Testis (tissue), 3 donors: Measurements from ENCODE around the gene GRHL3. TPM values are rescaled to one million over a fixed set of nuclear protein-coding genes. Genes with fewer than 3 reads are reported as not detected.

ENCODE experiments used
- DNase-seq: peaks from one replicate; pipeline ENCODE4 v3.0.0-alpha.2; 2019
- H3K27ac ChIP-seq, 2 donors: fragments of 200-600 bp; sonication (generic); one replicate each; pipeline ENCODE4 v1.5.1; 2019
- H3K27me3 ChIP-seq: fragments of 200-600 bp; sonication (generic); one replicate; pipeline ENCODE4 v1.5.1; 2019
- H3K36me3 ChIP-seq: fragments of 200-600 bp; sonication (generic); one replicate; pipeline ENCODE4 v1.5.1; 2017; ENCODE audit warnings: low read depth; ENCODE audit errors: missing control alignments
- H3K4me1 ChIP-seq: fragments of 200-600 bp; sonication (generic); one replicate; pipeline ENCODE4 v1.5.1; 2019
- H3K4me3 ChIP-seq, 2 donors: fragments of 200-600 bp; sonication (generic); one replicate each; pipeline ENCODE4 v1.5.1; 2017 to 2019
- H3K9me3 ChIP-seq: fragments of 200-600 bp; sonication (generic); one replicate; pipeline ENCODE4 v1.5.1; 2017
- POLR2A ChIP-seq: fragments of 450-650 bp; IDR thresholded peaks from one replicate; pipeline ENCODE4 v1.6.1; 2017; ENCODE audit warnings: antibody characterized with exemption, mild to moderate bottlenecking, moderate library complexity
- WGBS, 2 donors: methylation state at CpG; one replicate each; pipeline ENCODE4 v1.1.5; 2018; 5-methylcytosine and 5-hydroxymethylcytosine counted together
- intact Hi-C: fragments of 100-400 bp; cut with DNase I; formaldehyde crosslinking; loops from one replicate; pipeline ENCODE4 v1.15.1; 2023; ENCODE audit warnings: low total_unique reads
- polyA plus RNA-seq: library from polyadenylated mRNA; stranded (reverse); fragments of 350-450 nt; fragmentation: Illumina TruSeq; extraction: RNeasy Lipid Tissue Mini Kit (QIAGEN cat#74804); gene quantifications from one replicate; pipeline ENCODE4 v1.2.3, GENCODE V29; 2014; ENCODE audit warnings: low read depth, low replicate concordance; ENCODE audit not compliant: insufficient read depth
- total RNA-seq, 2 donors: library from RNA; depleted of rRNA; stranded (reverse); fragments of >200 nt; gene quantifications; one replicate each; pipeline ENCODE4 v1.2.3, GENCODE V29; 2016
- TF ChIP-seq, protein P1 (sequence below), 3 experiments: fragments of 450-650 bp in 2 of 3; fragments of 200-600 bp in 1 of 3; sonication (generic) in 1 of 3; IDR thresholded peaks; one replicate each; pipeline ENCODE4 v1.5.1; 2016 to 2019; ENCODE audit warnings: antibody characterized with exemption in 3 of 3, mild to moderate bottlenecking in 2 of 3, moderate library complexity in 1 of 3

Gene GRHL3
- total and polyA plus RNA-seq, 3 donors from 2014 or later, result 2.7 to 9.5 (median 3.2) TPM

DNA sequence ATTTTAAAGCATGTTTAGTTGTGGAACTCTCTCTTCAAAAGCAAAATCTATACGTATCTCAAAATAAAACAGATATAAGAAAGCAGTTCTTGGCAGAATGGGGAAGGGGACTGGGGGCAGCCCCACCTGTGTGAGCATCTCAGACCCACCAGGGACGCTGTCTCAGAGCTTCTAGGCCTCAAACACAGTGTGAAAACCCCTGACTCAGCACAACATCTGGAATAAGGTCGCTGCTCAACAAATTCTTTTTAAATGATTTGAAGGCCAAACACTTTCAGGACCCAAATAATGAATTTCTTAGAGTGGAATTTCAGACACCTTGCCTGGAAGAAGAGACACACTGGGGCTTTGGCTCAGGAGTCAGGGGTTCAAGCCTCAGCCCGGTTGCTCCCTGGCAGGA is 27.1 kb upstream of the GRHL3 start:
- Histone ChIP-seq H3K9me3 (no peaks in the 10 kb centered on the region), H3K27ac (no peak overlapping the region), H3K27me3 (no peaks in the 10 kb centered on the region), H3K4me3 (no peak overlapping the region), H3K36me3 (no peaks in the 10 kb centered on the region), H3K4me1 (peaks cover 14% of the 10 kb centered on the region)
- DNase-seq, result no peak
- intact Hi-C loops, result no loop called here
- 82 to 89% methylated on average over 4 of the region's 4 CpGs for WGBS, 2 donors
- TF ChIP-seq, protein P1, sequence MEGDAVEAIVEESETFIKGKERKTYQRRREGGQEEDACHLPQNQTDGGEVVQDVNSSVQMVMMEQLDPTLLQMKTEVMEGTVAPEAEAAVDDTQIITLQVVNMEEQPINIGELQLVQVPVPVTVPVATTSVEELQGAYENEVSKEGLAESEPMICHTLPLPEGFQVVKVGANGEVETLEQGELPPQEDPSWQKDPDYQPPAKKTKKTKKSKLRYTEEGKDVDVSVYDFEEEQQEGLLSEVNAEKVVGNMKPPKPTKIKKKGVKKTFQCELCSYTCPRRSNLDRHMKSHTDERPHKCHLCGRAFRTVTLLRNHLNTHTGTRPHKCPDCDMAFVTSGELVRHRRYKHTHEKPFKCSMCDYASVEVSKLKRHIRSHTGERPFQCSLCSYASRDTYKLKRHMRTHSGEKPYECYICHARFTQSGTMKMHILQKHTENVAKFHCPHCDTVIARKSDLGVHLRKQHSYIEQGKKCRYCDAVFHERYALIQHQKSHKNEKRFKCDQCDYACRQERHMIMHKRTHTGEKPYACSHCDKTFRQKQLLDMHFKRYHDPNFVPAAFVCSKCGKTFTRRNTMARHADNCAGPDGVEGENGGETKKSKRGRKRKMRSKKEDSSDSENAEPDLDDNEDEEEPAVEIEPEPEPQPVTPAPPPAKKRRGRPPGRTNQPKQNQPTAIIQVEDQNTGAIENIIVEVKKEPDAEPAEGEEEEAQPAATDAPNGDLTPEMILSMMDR (IDR thresholded peaks at IDR 0.05), result no peak
- no peak for TF ChIP-seq POLR2A

DNA sequence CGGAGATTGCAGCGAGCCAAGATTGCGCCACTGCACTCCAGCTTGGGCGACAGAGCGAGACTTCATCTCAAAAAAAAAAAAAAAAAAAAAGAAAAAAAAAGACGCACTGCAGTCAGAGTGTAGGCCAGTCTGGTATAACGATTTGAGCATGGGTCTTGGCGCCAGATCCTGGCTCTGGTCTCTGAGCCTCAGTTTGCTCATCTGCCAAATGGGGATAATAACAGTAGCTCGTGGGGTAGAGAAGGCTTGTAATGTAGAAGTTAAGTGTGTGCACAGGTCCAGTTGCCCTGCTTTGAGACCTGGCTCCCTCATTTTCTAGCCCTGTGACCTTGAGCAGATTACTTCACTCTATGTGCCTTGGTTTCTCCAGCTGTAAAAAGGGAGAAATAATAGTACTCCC is 26.3 kb upstream of the GRHL3 start:
- DNase-seq, result no peak
- peaks cover 14% of the 10 kb centered on the region for H3K4me1 ChIP-seq
- H3K4me3 ChIP-seq, result no peak overlapping the region
- intact Hi-C loops, result no loop called here
- no peaks in the 10 kb centered on the region for H3K36me3 ChIP-seq
- H3K9me3 ChIP-seq, result no peaks in the 10 kb centered on the region
- TF ChIP-seq POLR2A, result no peak
- TF ChIP-seq, protein P1 (IDR thresholded peaks at IDR 0.05), result no peak
- WGBS, 2 donors, result 71 to 82% methylated on average over 9 of the region's 9 CpGs
- no peaks in the 10 kb centered on the region for H3K27me3 ChIP-seq
- no peak overlapping the region for H3K27ac ChIP-seq

DNA sequence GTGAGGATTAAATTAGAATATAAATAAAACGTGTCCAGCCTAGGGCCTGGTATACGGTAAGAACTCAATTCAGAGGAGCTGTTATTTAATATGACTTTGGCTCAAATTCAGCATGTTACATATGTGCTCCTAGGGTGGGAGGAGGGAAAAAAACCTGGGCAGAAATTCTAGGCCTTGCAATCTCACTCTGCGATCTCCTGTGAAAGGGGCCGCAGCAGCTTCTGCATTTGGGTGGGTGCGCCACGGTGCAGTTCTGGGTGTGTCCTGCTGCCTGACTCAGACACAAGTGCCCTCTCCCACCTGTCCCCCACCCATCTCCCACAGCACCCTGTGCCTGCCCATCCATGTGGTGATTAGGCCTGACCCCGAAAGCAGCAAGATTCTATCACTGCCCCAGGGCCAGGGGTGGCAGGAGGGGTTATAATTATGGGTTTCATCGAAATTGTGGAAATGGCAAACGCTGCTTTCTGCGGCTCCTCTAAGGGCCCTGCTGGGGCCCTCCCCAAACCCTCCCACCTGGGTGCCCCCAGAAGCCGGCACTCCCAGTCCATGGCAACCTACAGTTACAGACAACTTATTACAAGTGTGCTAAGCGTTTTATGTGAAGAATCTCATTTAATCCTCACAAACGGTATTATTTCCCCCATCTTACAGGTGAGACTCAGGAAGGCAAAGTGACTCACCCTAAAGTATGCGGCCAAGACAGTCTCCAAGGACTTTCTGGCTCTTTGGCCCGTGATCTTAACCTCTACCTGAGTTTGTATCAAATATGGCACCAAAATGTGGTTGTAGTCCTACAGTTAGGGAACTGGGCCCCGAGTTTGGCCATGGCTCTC is 25.5 kb upstream of the GRHL3 start:
- no peaks in the 10 kb centered on the region for H3K36me3 ChIP-seq
- DNase-seq, result no peak
- intact Hi-C loops, result no loop called here
- WGBS, 2 donors, result 81 to 86% methylated on average over 12 to 16 of the region's 16 CpGs
- H3K4me3 ChIP-seq, result no peak overlapping the region
- no peaks in the 10 kb centered on the region for H3K27me3 ChIP-seq
- no peaks in the 10 kb centered on the region for H3K9me3 ChIP-seq
- peaks cover 14% of the 10 kb centered on the region for H3K4me1 ChIP-seq
- no peak overlapping the region for H3K27ac ChIP-seq
- TF ChIP-seq POLR2A, result no peak
- TF ChIP-seq, protein P1 (IDR thresholded peaks at IDR 0.05), result no peak

DNA sequence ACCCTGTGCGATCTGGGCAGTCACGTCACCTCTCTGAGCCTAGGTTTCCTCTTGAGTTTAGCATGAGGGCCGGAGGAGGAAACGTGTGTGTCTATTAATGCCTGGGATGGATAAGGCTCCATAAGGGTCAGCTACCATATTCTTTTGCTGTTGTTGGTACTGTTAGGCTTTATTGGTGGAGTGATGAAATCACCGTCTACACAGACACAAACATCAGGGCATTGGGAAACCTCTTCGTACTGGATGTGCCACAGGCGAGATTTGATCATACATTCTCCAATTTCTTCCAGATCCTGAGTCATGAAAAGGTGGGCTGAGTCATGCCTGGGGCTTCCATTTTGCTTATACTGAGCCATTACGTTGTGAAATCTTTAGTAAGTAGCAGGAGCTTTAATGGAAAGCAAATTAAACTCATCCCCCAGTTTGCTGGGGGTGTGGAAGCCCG is 24.9 kb upstream of the GRHL3 start:
- H3K9me3 ChIP-seq, result no peaks in the 10 kb centered on the region
- no peaks in the 10 kb centered on the region for H3K27me3 ChIP-seq
- peaks cover 14% of the 10 kb centered on the region for H3K4me1 ChIP-seq
- DNase-seq, result no peak
- no peak overlapping the region for H3K4me3 ChIP-seq
- WGBS, 2 donors, result 89 to 90% methylated on average over 9 of the region's 9 CpGs
- H3K36me3 ChIP-seq, result no peaks in the 10 kb centered on the region
- H3K27ac ChIP-seq, result no peak overlapping the region
- intact Hi-C loops, result no loop called here
- TF ChIP-seq, protein P1 (IDR thresholded peaks at IDR 0.05), result no peak
- TF ChIP-seq POLR2A, result no peak
